Measurements from ENCODE around the gene HSPA4.

HSPA4 gene

GRCh38 chr5:133144245-133144981 is 92.6 kb downstream of the HSPA4 start:
- Histone ChIP-seq H3K27me3 (ENCODE audit: insufficient read depth, poor library complexity, severe bottlenecking) (no peaks in the 10 kb centered on the region), H3K27ac (ENCODE audit: poor library complexity, severe bottlenecking) (no peak overlapping the region), H3K9me3 (ENCODE audit: severe bottlenecking) (no peaks in the 10 kb centered on the region), H3K4me1 (ENCODE audit: insufficient read depth, poor library complexity, severe bottlenecking) (no peaks in the 10 kb centered on the region), H3K36me3 (ENCODE audit: low read depth) (no peaks in the 10 kb centered on the region), H3K4me3 (ENCODE audit: severe bottlenecking) (no peak overlapping the region)
- no peak for ATAC-seq (ENCODE audit: low read depth)
- DNase-seq (ENCODE audit: low spot score) = no peak
- no peak for TF ChIP-seq CTCF (IDR thresholded peaks at IDR 0.05; ENCODE audit: poor library complexity, severe bottlenecking)

GRCh38 chr5:133145436-133146170 is 93.8 kb downstream of the HSPA4 start:
- ATAC-seq (ENCODE audit: low read depth) = no peak

GRCh38 chr5:133147411-133147810 is 95.6 kb downstream of the HSPA4 start:
- no peaks in the 10 kb centered on the region for H3K9me3 ChIP-seq (ENCODE audit: severe bottlenecking)
- TF ChIP-seq CTCF (IDR thresholded peaks at IDR 0.05; ENCODE audit: poor library complexity, severe bottlenecking) = no peak
- no peaks in the 10 kb centered on the region for H3K27me3 ChIP-seq (ENCODE audit: insufficient read depth, poor library complexity, severe bottlenecking)
- no peak overlapping the region for H3K27ac ChIP-seq (ENCODE audit: poor library complexity, severe bottlenecking)
- ATAC-seq (ENCODE audit: low read depth) (no peak), DNase-seq (ENCODE audit: low spot score) (no peak)
- H3K4me1 ChIP-seq (ENCODE audit: insufficient read depth, poor library complexity, severe bottlenecking) = no peaks in the 10 kb centered on the region
- no peak overlapping the region for H3K4me3 ChIP-seq (ENCODE audit: severe bottlenecking)
- H3K36me3 ChIP-seq (ENCODE audit: low read depth) = no peaks in the 10 kb centered on the region

More at GRCh38 chr5:133145436-133146170, 93.8 kb downstream of the HSPA4 start:
- no peak overlapping the region for H3K4me3 ChIP-seq (ENCODE audit: severe bottlenecking)
- no peaks in the 10 kb centered on the region for H3K4me1 ChIP-seq (ENCODE audit: insufficient read depth, poor library complexity, severe bottlenecking)
- DNase-seq (ENCODE audit: low spot score) = no peak
- no peak for TF ChIP-seq CTCF (IDR thresholded peaks at IDR 0.05; ENCODE audit: poor library complexity, severe bottlenecking)
- no peaks in the 10 kb centered on the region for H3K36me3 ChIP-seq (ENCODE audit: low read depth)
- no peaks in the 10 kb centered on the region for H3K9me3 ChIP-seq (ENCODE audit: severe bottlenecking)
- no peaks in the 10 kb centered on the region for H3K27me3 ChIP-seq (ENCODE audit: insufficient read depth, poor library complexity, severe bottlenecking)
- H3K27ac ChIP-seq (ENCODE audit: poor library complexity, severe bottlenecking) = no peak overlapping the region

- Histone ChIP-seq H3K4me1 (ENCODE audit: insufficient read depth, poor library complexity, severe bottlenecking) (no peaks in the 10 kb centered on the region), H3K36me3 (ENCODE audit: low read depth) (no peaks in the 10 kb centered on the region), H3K4me3 (ENCODE audit: severe bottlenecking) (no peak overlapping the region), H3K27ac (ENCODE audit: poor library complexity, severe bottlenecking) (no peak overlapping the region), H3K27me3 (ENCODE audit: insufficient read depth, poor library complexity, severe bottlenecking) (no peaks in the 10 kb centered on the region), H3K9me3 (ENCODE audit: severe bottlenecking) (no peaks in the 10 kb centered on the region)
- DNase-seq (ENCODE audit: low spot score) = no peak
- ATAC-seq (ENCODE audit: low read depth) = no peak
- no peak for TF ChIP-seq CTCF (IDR thresholded peaks at IDR 0.05; ENCODE audit: poor library complexity, severe bottlenecking)
Observed at GRCh38 chr5:133147815-133148567, 96.2 kb downstream of the HSPA4 start.

All from RWPE2 (cell line).